Adipocyte (in vitro differentiated cells): ENCODE measurements around the gene BACH2.

Experiments used
- DNase-seq: peaks from one replicate; pipeline ENCODE4 v3.0.0-alpha.2; 2015; ENCODE audit warnings: low read depth
- H3K27me3 ChIP-seq: replicated peaks from 2 replicates; pipeline ENCODE4 v1.7.0; 2013; ENCODE audit warnings: mild to moderate bottlenecking, low read length, moderate library complexity; ENCODE audit not compliant: control insufficient read depth, insufficient read depth
- H3K36me3 ChIP-seq: 2 replicates; pipeline ENCODE4 v1.7.0; 2013; ENCODE audit warnings: low read length, mild to moderate bottlenecking, moderate library complexity; ENCODE audit not compliant: control insufficient read depth, insufficient read depth, severe bottlenecking
- H3K4me1 ChIP-seq: 2 replicates; pipeline ENCODE4 v1.7.0; 2013; ENCODE audit warnings: mild to moderate bottlenecking, low read length, moderate library complexity; ENCODE audit not compliant: control insufficient read depth, insufficient read depth
- H3K4me3 ChIP-seq: 2 replicates; pipeline ENCODE4 v1.7.0; 2013; ENCODE audit warnings: mild to moderate bottlenecking, low read length, moderate library complexity
- H3K9ac ChIP-seq: 2 replicates; pipeline ENCODE4 v1.7.0; 2013; ENCODE audit warnings: mild to moderate bottlenecking, low read length, moderate library complexity
- H3K9me3 ChIP-seq: 2 replicates; pipeline ENCODE4 v1.7.0; 2013; ENCODE audit warnings: mild to moderate bottlenecking, low read length, moderate library complexity; ENCODE audit not compliant: control insufficient read depth

BACH2 gene

DNA sequence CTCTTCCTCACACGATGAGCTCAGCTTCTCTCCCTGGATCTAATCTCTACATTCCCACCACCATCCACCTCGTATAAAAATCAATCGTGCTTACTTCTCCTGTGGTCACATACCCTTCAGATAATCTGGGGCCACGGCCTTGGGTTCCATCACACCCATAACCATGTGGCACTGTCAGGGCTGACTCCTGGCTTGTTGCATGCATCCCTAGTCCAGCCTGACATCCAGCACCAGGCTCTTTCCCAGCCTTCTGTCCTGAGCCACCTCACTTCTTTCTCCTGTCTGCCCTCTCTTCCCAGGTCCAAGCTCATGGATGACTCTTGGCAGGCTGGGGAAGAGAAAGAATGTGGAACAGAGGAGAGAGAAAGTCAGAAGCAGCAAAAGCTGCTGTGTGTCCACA is 199.8 kb downstream of the BACH2 start:
- no peaks in the 10 kb centered on the region for H3K9me3 ChIP-seq
- peaks cover 18% of the 10 kb centered on the region for H3K4me1 ChIP-seq
- no peak for DNase-seq
- no peak overlapping the region for H3K9ac ChIP-seq
- H3K27me3 ChIP-seq: no peaks in the 10 kb centered on the region
- H3K36me3 ChIP-seq: no peaks in the 10 kb centered on the region
- no peak overlapping the region for H3K4me3 ChIP-seq

DNA sequence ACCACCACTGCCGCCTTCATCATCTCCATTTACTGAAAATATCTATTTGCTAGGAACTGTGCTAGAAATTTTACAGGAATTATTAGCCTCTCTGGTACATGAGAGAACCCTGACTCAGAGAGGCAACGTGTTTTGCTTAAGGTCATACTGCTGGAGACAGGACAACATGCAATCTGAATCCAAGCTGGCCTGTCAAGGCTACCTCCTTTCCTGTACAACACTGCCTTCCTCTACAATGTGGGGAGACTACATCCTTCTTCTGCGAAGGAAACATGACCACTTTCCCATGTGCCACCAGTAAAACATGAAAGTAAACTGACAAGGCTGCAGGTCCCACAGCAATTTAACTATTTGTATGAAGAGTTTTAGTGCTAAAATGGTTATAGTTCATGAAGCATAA is 200.9 kb downstream of the BACH2 start:
- H3K4me1 ChIP-seq: peaks cover 18% of the 10 kb centered on the region
- no peak for DNase-seq

GRCh38 chr6:90095145-90095544 is 201.5 kb downstream of the BACH2 start:
- Histone ChIP-seq H3K36me3 (no peaks in the 10 kb centered on the region), H3K4me3 (no peak overlapping the region), H3K27me3 (no peaks in the 10 kb centered on the region), H3K9me3 (no peaks in the 10 kb centered on the region), H3K9ac (no peak overlapping the region), H3K4me1 (peaks cover 18% of the 10 kb centered on the region)
- no peak for DNase-seq

More for the DNA sequence above, 200.9 kb downstream of the BACH2 start:
- H3K36me3 ChIP-seq: no peaks in the 10 kb centered on the region
- H3K4me3 ChIP-seq: no peak overlapping the region
- H3K27me3 ChIP-seq: no peaks in the 10 kb centered on the region
- no peaks in the 10 kb centered on the region for H3K9me3 ChIP-seq
- H3K9ac ChIP-seq: no peak overlapping the region

- Histone ChIP-seq H3K36me3 (no peaks in the 10 kb centered on the region), H3K9ac (no peak overlapping the region), H3K4me1 (peaks cover 14% of the 10 kb centered on the region), H3K4me3 (no peak overlapping the region), H3K27me3 (no peaks in the 10 kb centered on the region), H3K9me3 (no peaks in the 10 kb centered on the region)
- no peak for DNase-seq
Observed at GRCh38 chr6:90093558-90094073, 203.0 kb downstream of the BACH2 start.

GRCh38 chr6:90090866-90091265 is 205.8 kb downstream of the BACH2 start:
- Histone ChIP-seq H3K9me3 (no peaks in the 10 kb centered on the region), H3K9ac (no peak overlapping the region), H3K4me3 (no peak overlapping the region), H3K4me1 (peaks cover 15% of the 10 kb centered on the region), H3K36me3 (no peaks in the 10 kb centered on the region), H3K27me3 (no peaks in the 10 kb centered on the region)
- no peak for DNase-seq

GRCh38 chr6:90088009-90088408 is 208.6 kb downstream of the BACH2 start:
- no peak overlapping the region for H3K9ac ChIP-seq
- peaks cover 15% of the 10 kb centered on the region for H3K4me1 ChIP-seq
- H3K4me3 ChIP-seq: no peak overlapping the region
- peak; percentile 62 for DNase-seq
- H3K36me3 ChIP-seq: no peaks in the 10 kb centered on the region
- no peaks in the 10 kb centered on the region for H3K9me3 ChIP-seq
- no peaks in the 10 kb centered on the region for H3K27me3 ChIP-seq

GRCh38 chr6:90087106-90087833 is 209.4 kb downstream of the BACH2 start:
- Histone ChIP-seq H3K27me3 (no peaks in the 10 kb centered on the region), H3K4me3 (no peak overlapping the region), H3K9ac (no peak overlapping the region), H3K9me3 (no peaks in the 10 kb centered on the region), H3K36me3 (no peaks in the 10 kb centered on the region), H3K4me1 (peaks cover 15% of the 10 kb centered on the region)
- no peak for DNase-seq

DNA sequence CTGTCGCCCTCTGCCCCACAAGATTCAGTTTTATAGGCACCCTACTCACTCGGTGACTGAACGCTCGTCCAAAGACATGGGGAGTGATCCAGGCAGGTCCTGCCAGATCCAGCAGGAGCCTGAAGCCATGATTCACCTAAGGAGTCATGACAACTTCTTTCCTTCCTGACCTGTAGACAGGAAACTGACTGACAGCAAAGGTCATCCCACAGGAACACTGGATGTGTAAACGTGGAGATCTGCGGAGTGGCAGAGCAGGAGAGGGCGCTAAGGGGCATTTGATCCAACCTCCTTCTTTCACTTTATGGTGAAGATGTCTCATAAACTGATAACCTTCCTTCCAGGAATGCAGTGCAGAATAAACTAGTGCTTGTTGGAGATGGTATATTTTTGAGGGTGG is 210.1 kb downstream of the BACH2 start:
- Histone ChIP-seq H3K9me3 (no peaks in the 10 kb centered on the region), H3K27me3 (no peaks in the 10 kb centered on the region), H3K4me3 (no peak overlapping the region), H3K9ac (no peak overlapping the region), H3K36me3 (no peaks in the 10 kb centered on the region), H3K4me1 (peaks cover 15% of the 10 kb centered on the region)
- no peak for DNase-seq

GRCh38 chr6:90083891-90084290 is 212.8 kb downstream of the BACH2 start:
- DNase-seq: no peak

DNA sequence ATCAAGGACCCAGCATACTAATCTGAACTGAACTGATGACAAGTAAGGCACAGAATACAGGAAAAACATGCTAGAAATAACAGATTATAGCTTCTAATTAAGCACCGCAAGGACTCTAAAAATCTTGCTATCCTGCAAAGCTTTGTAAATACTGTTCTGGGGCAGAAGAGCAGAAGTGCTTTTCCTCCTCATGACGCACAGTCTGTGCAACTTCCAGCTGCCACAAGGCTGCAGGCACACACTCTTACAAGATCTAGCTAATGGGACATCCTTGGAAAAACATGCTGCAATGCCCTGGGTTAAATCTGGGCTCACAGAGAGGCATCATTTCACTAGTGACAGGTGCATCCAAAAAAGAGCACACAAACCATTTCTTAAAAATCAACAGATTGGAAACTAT is 213.8 kb downstream of the BACH2 start:
- Histone ChIP-seq H3K27me3 (no peaks in the 10 kb centered on the region), H3K4me3 (no peak overlapping the region), H3K36me3 (no peaks in the 10 kb centered on the region), H3K9me3 (no peaks in the 10 kb centered on the region), H3K9ac (no peak overlapping the region), H3K4me1 (peaks cover 9% of the 10 kb centered on the region)
- DNase-seq: no peak

More at GRCh38 chr6:90083891-90084290, 212.8 kb downstream of the BACH2 start:
- Histone ChIP-seq H3K9me3 (no peaks in the 10 kb centered on the region), H3K9ac (no peak overlapping the region), H3K4me3 (no peak overlapping the region), H3K36me3 (no peaks in the 10 kb centered on the region), H3K27me3 (no peaks in the 10 kb centered on the region), H3K4me1 (peaks cover 15% of the 10 kb centered on the region)

GRCh38 chr6:90080876-90081481 is 215.7 kb downstream of the BACH2 start:
- no peak for DNase-seq
- no peaks in the 10 kb centered on the region for H3K4me1 ChIP-seq
- no peaks in the 10 kb centered on the region for H3K27me3 ChIP-seq
- no peak overlapping the region for H3K9ac ChIP-seq
- H3K9me3 ChIP-seq: no peaks in the 10 kb centered on the region
- no peaks in the 10 kb centered on the region for H3K36me3 ChIP-seq
- no peak overlapping the region for H3K4me3 ChIP-seq
